ENCODE measurements around the gene TRIM52.

DNA sequence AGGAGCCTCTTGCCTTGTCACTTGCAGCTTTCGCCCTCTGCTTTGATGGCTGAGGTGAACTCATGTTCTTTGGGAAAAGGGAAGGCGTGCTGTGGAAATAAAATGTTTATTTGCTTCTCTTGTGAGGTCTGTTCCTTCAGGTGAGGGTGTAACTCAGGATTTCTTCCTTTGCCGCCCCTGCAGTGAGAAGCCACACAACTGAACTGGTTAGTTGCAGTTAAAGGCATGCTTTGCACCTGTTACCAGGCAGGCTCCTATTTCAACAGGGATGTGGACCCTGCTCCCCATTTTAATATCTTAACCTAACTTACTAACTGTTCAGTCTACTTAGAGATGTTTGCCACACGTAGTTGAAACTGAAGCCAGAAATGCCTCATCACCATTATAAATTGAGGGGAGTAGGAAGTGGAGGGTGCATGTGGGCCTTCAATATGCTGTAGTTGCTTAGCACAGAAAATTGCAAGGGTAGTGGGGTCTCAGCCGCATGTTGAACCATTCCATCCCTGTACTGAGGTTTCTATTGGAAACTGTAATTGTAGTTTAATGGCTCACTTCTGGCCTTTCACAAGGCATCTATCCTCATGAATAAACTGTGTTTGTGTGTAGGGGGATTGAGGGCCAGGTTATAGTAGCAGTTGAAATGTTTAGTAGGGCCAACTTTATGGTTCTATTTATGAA lies 25.1 kb downstream of the TRIM52 start:
- TF ChIP-seq POLR2A (IDR thresholded peaks at IDR 0.05), result no peak
- TF ChIP-seq, protein P1, sequence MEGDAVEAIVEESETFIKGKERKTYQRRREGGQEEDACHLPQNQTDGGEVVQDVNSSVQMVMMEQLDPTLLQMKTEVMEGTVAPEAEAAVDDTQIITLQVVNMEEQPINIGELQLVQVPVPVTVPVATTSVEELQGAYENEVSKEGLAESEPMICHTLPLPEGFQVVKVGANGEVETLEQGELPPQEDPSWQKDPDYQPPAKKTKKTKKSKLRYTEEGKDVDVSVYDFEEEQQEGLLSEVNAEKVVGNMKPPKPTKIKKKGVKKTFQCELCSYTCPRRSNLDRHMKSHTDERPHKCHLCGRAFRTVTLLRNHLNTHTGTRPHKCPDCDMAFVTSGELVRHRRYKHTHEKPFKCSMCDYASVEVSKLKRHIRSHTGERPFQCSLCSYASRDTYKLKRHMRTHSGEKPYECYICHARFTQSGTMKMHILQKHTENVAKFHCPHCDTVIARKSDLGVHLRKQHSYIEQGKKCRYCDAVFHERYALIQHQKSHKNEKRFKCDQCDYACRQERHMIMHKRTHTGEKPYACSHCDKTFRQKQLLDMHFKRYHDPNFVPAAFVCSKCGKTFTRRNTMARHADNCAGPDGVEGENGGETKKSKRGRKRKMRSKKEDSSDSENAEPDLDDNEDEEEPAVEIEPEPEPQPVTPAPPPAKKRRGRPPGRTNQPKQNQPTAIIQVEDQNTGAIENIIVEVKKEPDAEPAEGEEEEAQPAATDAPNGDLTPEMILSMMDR (IDR thresholded peaks at IDR 0.05), result no peak
